Astrocyte of the hippocampus (primary cell): ENCODE results near the gene LGALS8.

ENCODE experiments used
- DNase-seq: peaks from one replicate; pipeline ENCODE4 v3.0.0; 2011; ENCODE audit warnings: low read depth, low spot score

The LGALS8 gene

DNA sequence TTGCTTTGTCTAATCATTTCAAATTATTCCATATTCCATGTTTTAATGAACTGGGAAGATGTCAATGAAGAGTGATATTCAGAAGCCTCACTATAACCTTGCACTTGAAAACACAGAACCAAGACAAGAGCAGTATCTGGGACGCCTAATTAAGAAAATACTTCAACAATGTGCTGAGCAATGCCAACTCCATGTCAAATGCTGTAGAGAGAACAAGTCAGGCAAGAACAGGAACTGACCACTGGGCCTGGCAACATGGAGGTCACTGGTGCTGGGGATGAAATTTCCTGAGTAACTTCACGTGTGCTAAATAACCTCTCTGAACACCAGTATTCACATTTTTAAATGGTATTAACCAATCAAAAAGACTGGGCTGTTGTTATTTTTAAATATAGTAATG is 57.7 kb downstream of the LGALS8 start:
- DNase-seq: no peak

DNA sequence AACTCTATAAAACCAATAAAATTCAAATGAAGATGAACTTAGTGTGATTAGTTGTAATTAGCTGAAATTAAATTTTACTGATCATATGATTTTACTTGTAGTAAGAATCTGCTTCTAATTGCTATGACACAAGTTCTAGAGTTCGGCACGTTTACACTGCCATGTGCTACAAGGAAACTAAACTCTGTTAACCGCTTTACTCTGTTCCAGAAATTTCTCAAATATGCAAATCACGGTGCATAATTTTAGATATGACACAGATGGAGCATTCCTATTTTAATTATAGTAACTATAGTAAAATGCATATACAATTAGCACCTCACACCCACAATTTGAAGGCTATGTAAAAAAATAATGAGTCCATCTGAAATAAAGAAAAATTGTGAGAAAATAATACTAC is 65.7 kb downstream of the LGALS8 start:
- DNase-seq: no peak

GRCh38 chr1:236590553-236591150 is 66.9 kb downstream of the LGALS8 start:
- DNase-seq: no peak

- DNase-seq: no peak
These were observed 78.4 kb downstream of the LGALS8 start for GRCh38 chr1:236602171-236602570.
